Dermis microvascular lymphatic vessel endothelial cell (primary cell): Measurements from ENCODE around the gene IFIT5. TPM values are rescaled to one million over a fixed set of nuclear protein-coding genes. Genes with fewer than 3 reads are reported as not detected.
"Not testable (repeated sequence)": the region's sequence is repeated elsewhere in the genome, so short reads cannot be mapped to it uniquely, and the experiment has no call there.

Experiments used
- DNase-seq, 2 donors: peaks; one replicate each; pipeline versions ENCODE4 v3.0.0 to v3.0.0-alpha.2; 2010; ENCODE audit warnings: low read depth in 2 of 2
- total RNA-seq: library from RNA; depleted of rRNA; stranded (reverse); fragments of >200 nt; gene quantifications from 2 replicates; pipeline ENCODE4 v1.2.1, GENCODE V29; 2014

Gene IFIT5
- total RNA-seq, 1 donor from 2014 or later: 5.9 TPM

GRCh38 chr10:89428877-89429276 is 14.5 kb downstream of the IFIT5 start:
- DNase-seq: no peak

DNA sequence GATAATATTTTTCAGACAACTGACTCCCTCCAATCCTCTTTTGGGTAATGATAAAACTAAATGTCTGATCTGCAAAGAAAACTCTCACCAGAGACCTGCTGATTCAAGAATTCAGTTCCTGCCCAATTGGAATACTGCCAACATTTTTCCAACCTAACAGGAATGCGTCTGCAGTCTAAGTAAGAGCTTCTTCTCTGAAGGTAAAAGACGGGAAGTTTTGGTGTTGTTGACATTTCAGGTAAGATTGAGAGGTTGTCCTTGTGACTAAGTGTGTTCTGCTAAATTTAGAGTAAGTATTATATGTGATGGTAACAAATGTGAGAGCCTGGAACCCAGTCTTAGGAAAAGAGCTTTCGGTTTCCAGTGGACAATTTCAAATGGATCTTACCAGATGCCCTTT is 17.6 kb downstream of the IFIT5 start:
- DNase-seq: peak; percentile 12 to 53

- no peak for DNase-seq
Observed at GRCh38 chr10:89438525-89438924, 24.2 kb downstream of the IFIT5 start.

DNA sequence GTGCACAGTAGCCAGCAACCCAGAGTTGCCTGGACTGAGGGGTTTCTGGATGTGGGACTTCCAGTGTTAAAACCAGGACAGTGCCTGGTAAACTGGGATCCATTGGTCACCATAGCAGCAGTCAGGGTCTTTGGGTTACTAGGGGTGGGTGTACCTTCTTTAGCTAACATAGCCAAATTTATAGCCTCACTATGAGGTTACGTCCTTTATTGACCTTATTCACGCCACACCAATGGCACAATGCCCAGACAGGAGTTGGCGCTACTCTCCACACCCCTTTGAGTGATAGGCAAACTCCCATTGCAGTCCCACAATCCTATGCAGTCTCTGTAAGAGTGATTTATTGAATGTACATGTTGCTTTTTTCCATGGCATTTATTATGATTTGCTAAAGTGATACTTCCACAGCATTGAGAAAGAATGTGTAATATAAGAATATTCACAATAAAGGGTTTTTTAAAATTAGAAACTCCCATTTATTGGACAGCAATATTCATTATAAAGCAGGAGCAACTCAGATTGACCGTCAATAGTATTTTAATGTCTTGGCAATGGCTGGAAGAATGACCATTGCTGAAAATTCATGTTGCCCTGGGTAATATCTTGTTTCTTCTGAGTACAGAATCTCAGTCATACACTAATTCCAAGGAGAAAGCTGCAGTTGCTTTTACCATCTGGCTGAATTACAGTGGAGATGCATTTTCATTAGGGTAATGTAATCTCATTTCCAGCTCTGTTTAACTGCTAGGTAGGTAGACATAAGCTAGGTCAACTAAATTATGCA is 26.1 kb downstream of the IFIT5 start:
- DNase-seq: no peak

GRCh38 chr10:89442289-89442688 is 27.9 kb downstream of the IFIT5 start:
- DNase-seq: no peak

DNA sequence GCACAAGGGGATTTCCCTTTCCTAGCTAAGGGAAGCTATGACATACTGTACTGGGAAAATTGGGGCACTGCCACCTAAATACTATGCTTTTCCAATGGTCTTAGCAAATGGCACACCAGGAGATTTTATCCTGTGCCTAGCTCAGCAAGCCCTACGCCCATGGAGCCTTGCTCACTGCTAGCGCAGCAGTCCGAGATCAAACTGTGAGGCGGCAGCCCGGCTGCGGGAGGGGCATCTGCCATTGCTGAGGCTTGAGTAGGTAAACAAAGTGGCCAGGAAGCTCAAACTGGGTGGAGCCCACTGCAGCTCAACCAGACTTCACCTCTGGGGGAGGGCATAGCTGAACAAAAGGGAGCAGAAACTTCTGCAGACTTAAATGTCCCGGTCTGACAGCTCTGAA is 30.5 kb downstream of the IFIT5 start:
- not testable (repeated sequence) for DNase-seq

- DNase-seq: no peak
Observed at GRCh38 chr10:89450901-89451300, 36.5 kb downstream of the IFIT5 start.

GRCh38 chr10:89452193-89452592 is 37.8 kb downstream of the IFIT5 start:
- DNase-seq: no peak

DNA sequence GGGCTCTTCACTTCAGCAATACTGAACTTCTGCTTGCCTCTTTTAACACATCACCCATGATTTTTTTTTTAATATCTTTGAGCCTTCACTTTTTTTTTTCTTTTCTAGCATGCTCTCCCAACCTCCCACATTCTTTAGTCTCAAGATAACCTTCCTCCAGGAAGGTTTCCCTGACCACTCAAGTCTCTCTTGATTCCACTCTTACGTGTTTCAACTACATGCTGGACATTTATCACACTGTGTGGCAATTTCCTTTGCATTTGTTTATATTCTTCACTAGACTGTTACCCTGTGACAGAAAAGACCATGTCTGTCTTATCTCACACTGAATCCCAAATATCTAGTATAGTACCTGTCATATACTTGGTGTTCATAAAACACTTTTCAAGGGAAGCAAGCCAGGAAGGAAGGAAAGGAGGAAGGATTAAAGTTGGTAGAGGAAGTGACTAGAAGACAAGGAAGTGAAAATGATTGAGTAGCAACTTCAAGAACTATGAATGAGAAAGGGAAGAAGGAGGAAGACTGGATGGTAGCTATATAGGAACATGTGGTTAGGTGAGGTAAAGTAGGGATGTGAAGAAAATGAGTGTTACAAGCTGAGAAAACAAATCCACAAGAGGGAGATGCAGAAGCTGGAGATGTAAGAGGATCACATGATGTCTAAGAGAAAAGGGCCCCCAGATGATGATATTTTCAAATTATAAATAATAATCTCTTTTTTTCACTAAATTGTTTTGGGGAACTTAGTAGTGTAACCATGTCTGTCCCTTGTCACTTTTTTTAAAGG is 40.4 kb downstream of the IFIT5 start:
- DNase-seq: no peak

DNA sequence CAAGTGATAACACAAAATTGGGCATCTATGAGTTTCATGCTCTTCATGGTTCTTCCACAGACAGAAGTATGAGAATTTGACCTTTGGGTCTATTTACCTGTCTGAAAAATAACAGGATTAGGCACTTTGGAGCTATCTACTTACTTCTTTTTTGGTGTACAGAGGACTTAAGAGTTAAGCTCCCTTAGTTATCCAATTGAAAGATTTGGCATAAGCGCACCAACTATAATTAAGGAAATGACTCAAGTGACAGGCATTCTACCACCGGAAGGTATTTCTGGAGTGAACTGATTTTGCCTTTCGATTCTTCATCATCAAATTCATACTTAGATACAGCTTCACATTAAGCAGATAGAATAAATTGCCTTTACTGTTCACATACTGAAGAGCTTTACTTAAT is 43.9 kb downstream of the IFIT5 start:
- peak; percentile 45 to 63 for DNase-seq

DNA sequence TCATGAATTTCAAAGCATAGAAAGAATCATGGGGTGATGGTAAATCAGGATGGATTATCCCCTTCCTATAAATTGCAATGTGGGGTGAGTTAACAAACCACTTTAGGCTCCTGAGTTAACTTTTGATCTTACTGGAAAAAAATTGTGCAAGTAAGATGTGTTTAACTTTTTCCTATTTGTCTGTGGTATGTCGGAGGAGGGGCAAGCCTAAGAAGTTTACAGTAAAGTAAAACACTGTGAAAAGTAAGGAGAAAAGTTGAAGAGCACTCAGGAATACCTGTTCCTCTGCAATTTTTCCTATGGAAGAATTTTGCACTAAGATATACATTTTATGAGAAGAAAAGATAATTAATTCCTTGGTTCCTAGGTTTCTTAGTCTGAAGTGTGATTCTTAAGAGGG is 44.4 kb downstream of the IFIT5 start:
- no peak for DNase-seq

DNA sequence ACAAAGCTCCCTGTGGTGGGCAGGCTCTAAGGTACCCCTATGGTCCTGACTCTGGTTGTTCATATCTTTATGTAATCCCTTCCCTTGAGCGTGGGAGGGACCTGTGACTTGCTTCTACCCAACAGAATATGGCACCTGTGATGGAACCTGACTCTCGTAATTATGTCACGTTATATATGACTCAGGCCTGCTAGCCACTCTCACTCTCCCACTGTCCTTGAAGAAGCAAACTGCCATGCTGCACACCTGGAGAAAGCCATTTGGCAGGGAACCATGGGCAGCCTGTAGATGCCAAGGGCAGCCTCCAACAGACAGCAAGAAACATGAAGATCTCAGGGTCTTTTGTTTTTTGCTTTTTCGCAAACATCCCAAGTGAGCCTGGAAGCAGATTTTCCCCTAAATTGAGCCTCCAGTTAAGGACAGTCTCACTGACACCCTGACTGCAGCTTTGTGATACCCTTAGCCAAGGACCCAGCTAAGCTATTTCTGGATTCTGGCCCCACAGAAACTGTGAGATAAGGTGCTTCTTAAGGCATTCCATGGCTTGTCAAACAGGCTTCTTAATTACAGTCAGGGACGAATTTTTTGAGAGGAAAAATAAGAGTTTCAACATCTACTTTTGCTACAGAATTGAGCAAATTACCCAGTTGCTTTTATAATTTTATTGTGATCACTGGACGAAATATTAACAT is 49.6 kb downstream of the IFIT5 start:
- DNase-seq: no peak

GRCh38 chr10:89465196-89465595 is 50.8 kb downstream of the IFIT5 start:
- no peak for DNase-seq

GRCh38 chr10:89466599-89467035 is 52.2 kb downstream of the IFIT5 start:
- peak in 1 of 2 donors; percentile 2 for DNase-seq

DNA sequence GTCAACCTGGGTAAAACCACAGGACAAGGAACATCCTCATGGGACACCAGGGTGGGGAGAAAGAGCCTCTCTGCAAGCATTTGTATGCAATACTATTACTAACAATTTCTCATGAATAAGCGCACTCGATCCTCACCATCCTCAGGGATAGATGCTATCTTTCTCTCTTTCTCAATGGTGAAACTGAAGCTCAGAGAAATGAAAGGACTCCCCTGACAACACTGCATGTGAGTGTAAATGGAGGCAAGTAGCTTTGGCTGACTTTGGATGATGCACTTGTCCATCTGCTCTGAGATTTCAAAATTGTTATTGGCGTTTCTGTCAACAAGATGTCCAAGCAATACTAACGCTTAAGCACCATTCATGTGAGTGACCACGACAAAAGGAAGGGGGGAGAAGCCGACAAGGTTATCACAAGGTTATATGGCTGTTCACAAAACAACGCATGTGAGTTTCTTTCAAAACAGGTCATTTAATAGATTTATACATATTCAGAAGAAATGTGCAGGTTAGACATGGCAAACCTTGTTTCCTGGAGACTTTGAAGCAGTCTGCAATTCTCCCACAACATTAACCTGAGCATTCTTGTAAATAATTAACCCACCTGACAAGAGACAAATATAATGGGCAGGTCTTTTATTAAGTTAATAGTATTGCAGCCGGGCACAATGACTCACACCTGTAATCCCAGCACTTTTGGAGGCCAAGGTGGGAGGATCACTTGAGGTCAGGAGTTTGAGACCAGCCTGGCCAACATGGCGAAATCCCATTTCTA is 54.0 kb downstream of the IFIT5 start:
- no peak for DNase-seq

- peak in 1 of 2 donors; percentile 7 for DNase-seq
Observed at GRCh38 chr10:89469517-89469916, 55.1 kb downstream of the IFIT5 start.

Other genes with a start within 250 kb of the IFIT5 start
- gene CH25H, start 207.3 kb upstream of the IFIT5 start, total RNA-seq: 3.6 and 3.9 TPM in 2 replicates
- gene LIPA, start 162.8 kb upstream of the IFIT5 start, total RNA-seq: 62.5 and 142 TPM in 2 replicates
- 6.5 and 27.3 TPM in 2 replicates for gene IFIT2, start 112.5 kb upstream of the IFIT5 start, total RNA-seq
- gene IFIT3, start 86.6 kb upstream of the IFIT5 start, total RNA-seq: 7.3 and 15.7 TPM in 2 replicates
- not detected in 2 replicates for gene IFIT1B, start 36.5 kb upstream of the IFIT5 start, total RNA-seq
- gene IFIT1, start 21.9 kb upstream of the IFIT5 start, total RNA-seq: 1.0 and 1.8 TPM in 2 replicates
- under 0.01 TPM in 1 of 2 replicates, not detected in the other for gene SLC16A12, start 121.0 kb downstream of the IFIT5 start, total RNA-seq
- gene PANK1, start 230.7 kb downstream of the IFIT5 start, total RNA-seq: 2.3 and 3.7 TPM in 2 replicates